GM21737 (cell line): ENCODE data around the gene TGM2.

Experiments
- ATAC-seq: cut with Tn5 transposase; IDR thresholded peaks from one replicate; pipeline ENCODE4 v1.9.1; 2021; ENCODE audit warnings: mild to moderate bottlenecking, moderate library complexity; ENCODE audit not compliant: unreplicated experiment

Gene TGM2

DNA sequence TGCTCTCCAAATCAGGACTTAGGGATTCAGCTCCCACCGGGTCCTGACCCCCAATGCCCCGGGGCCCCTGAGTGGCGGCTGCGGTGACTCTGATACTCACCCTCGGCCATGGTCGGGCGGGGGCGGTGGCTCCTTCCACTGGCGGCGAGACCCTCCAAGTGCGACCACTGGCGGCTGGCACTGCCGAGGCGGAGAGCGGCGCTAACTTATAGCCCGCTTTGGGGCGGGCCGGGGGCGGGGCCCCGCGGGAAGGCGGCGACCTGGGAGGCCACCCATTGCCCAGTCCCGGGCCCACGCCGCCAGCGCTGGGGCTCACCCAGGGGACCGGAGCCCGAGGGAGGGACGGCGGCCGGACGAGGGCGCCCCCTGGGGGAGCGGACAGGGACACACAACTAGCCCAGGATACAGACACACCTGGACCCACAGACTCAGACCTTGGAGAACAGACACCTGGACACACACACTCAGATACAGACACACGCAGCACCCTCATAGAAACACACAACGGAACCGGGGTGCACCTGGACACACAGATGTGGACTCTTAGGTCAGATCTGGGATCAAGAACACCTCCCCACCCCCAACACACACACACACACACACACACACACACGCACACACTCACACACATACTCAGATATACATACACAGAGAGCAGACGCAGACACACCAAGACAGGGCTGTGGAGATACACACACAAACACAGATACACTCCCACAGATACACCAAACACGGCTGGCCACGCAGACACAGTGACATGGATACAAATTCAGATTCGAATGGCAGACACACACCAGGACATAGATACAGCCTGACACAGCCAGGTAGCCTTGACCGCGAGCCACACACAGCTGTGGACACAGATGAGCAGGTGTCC lies at the start of gene TGM2:
Gene TGM2 (minus strand): TSS at position 182 of the 877 bp plus-strand sequence. CDS start 72 bp downstream, at position 110.
- peak; percentile 67 for ATAC-seq

DNA sequence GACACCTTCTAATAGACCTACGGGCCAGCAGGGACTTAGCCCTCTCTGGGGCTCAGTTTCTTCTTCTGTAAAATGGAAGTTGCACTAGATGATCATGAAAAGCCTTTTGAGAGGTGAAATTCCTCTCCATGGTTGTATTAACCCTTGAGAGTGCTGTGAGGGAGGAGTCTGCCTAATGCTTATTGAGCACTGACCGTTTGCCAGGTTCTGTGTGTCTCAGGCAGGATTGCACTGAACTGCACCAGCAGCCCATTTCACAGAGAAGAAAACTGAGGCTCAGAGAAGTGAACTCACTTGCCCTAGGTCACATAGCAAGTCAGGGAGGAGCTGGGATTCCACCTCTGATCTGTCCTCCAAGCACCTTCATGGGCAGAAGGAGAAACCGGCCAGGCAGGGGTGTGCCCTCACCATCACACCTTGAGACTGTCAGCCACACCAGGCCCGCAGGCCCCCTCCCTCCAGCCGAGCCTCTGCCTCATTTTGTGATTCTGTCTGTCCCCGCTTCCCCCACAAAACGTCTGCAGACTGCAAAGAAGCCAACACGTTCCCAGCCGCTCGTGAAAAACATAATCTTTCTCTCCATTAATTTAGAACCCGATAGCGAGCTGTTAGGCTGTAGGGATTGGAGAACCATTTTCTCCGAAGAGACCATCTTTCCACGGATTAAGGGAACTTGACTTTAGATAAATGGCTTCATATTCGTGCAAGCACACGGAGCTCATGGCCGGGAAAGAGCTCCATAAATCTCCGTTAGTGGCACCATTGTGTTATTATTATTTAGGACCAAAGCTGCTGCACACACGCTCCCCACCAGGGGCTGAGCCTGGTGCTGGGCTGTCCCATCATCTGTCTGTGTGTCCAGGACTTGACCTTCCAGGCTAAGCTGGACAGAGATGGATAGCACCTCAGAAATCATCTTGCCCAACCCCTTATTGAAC lies 49.5 kb upstream of the TGM2 start:
- no peak for ATAC-seq

DNA sequence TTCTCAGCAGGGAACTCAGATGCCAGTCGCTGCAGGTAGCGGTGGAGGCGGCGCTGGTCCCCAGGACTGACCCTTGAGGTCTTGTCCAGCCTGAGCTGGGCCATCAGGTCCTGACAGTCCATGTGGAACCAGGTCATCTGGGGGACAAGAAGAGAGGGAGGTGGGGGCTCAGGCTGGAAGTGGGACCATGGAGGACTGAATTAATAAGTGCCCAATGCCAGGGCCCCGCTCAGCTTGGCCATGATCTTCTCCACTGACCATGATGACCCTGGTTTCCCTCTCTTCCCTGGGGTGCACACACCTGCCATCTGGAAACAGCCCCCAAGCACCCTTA lies 48.5 kb upstream of the TGM2 start:
- ATAC-seq, result no peak

DNA sequence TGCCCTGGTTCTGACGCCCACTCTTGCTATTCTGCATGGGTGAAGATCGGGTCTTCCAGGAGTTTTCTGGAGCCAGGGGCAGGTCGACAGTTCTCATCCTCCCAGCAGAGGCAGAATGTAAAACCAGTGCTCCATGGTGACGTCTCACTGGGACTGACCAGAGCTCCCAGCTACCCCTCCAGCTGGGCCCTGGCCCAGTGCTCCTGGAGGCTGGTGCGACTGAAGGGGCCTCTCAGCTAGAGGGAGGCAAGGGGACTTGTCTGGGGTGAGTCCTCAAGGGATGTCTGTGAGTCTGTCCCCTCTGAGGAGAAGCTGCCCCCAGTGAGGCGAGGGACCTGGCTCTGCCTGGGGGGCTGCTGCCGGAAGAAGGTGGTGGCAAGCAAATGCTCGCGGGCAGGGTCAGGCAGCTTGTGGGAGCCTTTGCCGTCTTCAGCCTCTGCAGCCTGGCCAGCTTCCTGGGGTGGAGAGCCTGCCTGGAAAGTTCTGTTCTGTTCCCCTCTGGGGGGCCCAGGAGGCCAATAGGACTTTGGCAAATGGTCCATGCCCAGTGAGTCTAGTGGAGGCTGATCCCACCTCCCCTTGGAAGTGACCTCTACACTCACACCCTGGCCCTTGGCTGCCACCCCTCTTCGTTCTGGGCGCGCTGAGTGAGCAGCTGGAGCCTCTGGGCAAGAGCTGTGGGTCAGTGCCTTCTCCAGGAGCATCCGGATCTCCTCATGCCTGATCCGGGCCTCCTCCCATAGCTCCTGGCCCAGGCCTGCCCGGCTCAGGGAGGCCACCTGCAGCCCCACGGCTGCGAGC lies 47.9 kb upstream of the TGM2 start:
- no peak for ATAC-seq

DNA sequence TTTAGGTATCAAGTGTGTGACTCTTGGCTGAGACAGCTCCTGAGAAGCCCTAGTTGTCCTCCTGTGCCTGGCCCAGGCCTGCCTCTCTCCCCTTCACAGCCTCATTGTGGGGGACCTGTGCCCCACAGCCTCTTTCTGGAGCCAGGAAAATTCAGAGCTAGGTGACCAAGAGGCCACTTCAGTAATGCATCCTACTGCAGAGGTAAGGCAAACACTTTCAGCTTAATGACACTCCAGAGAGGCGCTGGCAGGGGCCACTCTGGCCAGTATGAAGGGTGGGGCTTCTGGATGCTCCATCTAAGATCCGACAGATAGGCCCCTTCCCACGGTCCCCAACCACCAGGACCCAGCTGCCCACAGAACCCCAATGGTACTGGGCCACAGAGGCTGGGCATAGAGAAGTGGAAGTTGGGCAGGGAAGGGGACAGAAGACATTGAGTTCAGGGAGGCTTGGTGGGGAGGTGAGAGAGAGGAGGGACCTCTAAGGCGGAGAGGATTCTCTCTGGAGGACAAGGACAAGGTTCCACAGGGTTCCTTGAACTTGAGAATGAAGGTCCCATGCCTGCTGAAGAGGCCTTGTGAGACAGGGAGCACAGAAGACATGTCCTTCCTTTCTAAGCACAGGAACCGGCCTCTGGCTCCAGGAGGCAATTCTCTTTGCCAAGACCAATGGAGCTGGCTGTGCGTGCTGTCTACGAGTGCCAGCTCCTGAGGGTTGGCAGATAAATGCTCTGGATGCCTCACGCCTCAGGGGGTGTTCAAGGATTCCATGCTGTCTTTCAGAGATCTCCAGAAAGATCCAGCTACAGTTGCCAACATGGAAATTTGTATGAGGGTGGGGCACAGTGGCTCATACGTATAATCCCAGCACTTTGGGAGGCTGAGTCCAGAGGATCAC lies 46.4 kb upstream of the TGM2 start:
- no peak for ATAC-seq

DNA sequence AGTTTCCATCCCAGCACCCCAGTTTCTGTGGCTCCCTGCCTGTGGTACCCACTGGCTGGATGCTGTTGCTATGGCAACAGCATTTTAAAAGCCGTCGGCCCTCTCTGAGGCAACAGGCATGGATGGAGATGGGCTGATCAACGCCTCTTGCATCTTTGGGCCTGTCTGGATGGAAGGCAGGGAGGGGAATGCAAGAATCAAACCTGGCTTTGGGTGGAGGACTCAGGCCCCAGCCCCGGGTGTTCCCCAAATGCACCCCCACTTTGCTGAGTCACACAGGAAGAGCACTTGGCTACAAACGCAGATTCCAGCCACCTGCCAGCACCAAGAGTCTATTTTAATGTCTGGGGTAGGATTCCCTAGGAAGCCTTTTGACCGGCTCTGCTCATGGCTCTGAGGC lies 45.7 kb upstream of the TGM2 start:
- ATAC-seq, result no peak

DNA sequence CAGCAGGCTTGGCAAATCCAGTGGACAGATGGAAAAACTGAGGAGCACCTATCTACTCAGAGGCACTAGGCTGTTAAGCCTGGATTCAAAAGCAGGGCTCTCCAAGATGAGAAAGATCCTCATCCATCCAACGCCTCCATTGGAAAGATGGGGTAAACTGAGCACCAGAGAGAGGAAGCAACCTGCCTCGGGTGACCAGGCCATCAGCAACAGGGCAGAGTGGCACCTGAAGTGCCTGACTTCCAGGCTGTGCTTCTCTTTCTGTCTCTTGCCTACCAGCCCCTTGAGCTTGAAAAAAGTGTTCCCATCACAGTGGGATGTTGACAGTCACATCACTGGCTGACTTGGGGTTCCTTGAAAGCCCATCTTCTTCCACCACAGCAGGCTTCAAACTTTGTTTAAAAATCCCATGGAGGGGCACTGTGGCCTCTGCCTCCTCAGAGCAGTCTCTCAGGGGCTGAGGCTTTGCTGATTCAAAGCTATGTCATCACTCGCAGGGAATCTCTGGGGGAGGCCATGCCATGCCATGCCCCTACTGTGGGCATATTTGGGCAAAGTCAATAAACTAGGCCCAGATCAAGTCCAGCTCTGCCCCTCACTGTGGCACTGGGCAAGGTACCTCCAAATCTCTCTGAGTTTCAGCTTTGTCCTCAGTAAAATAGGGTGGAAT lies 44.8 kb upstream of the TGM2 start:
- ATAC-seq, result no peak

DNA sequence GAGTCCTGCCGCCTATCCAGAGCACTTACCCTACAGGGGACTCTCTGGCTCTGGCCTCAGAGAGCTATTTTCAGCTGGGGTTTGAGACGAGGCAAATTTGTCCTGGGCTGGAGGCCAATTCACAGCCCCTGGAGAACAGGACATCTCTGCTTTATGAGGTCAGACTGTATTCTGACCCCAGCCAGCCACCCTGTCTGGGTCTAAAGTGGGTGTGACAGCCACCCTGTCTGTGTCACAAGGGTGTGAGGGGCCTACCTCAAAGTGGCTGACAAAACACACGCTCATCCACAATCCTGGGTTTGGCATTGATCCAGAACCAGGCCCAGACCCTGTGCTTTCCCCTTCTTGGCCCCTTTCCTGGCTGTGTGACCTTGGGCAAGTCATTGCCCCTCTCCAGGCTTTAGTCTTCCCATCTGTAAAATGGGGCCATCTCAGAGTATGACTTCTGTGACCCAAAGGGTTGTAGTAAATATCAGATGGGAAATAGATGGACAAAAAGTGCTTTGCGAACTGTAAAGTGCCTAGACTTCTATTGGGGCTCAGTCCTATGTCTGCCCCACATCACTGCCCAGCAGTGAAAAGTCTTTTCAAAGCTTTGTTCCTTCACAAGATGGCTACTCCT lies 44.1 kb upstream of the TGM2 start:
- no peak for ATAC-seq

DNA sequence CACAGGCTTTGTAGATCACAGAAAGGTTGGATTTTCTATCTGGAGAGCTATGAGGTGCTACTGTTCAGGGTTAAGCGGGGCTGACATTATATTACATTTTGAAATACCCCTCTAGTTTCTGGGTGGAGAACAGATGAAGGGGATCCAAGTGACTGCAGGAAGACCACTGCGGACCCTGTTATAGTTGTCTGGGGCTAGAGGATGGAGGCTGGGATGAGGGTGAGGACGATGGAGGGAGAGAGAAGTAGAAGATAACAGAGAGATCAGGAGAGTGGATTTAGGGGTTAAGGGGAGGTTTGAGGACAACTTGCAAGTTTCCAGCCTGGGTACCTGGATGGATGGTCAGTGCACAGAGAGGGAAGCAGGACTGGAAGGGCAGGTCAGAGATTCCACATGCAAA lies 43.5 kb upstream of the TGM2 start:
- ATAC-seq, result no peak

DNA sequence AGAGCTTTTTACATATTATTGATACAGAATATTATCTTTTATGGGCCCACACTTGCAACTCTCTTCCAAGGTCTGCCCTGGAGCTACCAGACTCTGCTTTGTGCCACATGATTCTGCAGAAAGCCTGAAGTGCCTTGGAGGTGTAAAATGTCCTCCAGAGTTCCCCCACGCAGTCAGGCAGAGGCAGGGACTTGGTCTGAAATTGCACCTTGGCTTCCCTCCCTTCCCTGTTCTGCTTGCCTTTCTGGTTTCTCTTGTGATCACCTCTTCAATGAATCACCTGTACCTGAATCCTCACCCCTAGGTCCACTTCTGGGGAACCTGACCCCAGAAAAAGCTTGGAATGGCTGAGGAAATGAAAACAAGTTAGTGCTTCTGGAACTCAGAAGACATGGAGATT lies 43.0 kb upstream of the TGM2 start:
- ATAC-seq, result no peak

DNA sequence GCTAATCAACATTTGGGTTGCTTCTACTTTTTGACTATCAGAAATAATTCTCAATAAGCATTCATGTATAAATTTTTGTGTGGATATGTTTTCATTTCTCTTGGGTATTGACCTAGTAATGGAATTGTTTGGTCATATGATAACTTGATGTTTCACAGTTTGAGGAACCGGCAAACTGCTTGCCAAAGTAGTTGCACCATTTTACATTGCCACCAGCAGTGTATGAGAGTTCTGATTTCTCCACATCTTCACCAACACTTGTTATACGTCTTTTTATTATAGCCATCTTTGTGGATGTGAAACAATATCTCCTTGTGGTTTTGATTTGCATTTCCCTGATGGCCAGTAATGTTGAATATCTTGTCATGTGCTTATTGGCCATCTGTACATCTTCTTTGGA lies 42.6 kb upstream of the TGM2 start:
- ATAC-seq, result no peak

DNA sequence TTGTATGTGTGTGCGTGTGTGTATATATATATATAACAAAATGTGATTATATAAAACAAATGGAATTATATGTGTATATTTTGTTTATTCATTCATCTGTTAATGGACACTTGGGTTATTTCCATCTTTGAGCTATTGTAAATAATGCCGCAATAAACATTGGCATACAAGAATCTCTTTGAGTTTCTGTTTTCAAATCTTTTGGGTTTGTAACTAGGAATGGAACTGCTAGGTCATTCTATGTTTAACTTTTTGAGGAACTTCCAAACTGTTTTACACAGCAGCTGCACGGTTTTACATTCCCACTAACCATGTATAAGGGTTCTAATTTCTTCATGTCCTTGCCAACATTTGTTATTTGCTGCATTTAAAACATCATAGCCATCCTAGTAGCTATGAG lies 39.9 kb upstream of the TGM2 start:
- no peak for ATAC-seq

DNA sequence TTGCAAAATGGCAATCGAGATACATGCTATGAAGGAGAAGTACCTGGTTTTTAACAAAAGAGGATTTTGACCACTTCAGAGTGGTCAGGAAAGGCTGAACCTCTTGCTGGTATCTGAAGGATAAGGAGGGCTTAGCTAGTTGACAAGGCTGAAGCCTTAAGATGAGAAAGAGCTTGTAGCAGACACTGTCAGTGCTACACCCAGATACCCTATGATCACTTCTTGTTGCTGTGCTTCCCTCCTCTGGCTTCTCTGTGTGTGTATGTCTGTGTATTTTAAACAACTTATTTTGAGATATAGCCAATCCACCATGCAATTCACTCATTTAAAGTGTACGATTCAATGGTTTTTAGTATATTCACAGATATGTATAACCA lies 38.9 kb upstream of the TGM2 start:
- ATAC-seq, result no peak

DNA sequence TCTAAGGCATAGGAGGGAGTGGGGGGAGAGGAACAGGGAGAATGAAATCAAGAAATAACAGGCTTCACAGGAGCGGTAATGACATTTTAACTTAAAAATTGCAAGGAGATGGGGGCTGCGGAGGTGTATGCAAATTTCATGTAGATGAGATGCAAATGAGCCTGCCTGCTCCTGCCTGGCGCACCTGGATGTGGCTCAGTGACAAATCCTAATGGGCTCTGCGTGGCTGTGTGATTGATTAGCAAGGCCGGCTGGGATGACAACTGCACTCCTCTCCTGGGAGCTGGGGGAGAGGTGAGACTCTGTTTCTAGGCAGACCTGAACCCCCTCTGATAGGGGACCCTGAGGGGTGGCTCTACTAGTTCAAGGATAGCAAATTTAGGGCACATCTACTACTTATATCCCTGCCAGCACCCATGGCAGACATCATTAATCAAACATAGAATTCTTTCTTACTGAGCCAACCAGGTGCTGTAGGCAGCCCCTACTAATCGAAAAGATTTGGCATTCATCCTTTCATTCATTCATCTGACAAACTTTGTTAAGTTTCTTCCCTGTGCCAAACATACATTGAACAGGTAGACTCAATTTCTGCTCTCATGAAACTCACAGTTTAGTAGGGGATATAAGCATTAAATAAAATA lies 38.4 kb upstream of the TGM2 start:
- no peak for ATAC-seq

DNA sequence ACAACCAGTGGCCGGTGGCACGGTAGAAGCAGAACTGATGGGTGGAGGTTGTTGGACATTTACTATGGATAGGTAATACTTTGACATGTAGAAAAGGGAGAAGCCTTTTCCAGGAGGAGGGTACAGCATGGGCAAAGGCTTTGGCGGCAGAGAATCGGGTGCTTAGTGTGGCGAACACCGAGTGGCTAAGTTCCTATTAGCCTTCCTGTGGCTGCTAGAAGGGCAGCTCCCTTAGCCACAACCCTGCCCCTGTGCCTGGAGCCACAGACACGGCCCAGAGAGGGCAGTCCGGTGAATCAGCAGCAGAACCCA lies 37.9 kb upstream of the TGM2 start:
- ATAC-seq, result no peak

DNA sequence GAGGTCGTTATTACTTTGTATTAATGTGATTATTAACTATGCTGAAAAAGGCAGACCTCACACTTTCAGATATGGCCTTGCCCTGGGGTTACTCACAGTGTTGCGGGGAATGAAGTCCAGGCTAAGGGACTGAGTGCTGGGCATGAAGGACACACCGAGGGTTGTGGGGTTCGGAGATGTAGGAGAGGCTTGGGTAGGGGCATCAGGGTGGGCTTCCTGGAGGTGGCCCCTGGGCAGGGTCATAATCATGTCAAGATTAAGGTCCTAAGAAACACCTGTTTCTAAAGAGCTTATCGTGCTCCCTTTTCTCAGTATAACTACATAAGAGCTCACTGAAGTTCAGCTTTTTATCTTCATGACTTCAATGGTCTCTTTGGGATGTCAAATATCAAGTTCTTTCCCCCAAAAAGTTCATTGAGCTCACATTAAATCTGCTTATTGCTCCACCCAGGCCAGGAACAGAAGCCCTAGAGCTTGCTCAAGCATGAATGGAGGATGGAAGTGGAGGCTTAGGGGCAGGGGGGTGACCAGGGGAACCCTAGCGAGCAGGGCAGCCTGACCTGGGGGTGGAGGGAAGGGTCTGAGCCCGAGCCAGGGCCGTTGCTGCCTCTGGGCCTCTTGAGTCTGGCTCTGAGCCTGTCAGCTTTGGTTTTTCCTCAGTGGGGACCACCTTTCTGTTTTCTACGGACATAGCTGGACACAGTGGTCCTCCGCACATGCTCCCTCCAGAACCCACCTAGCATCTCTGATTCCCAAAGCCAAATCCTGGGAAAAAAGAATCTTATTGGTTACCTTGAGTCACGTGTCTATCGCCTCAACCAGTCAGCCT lies 37.3 kb upstream of the TGM2 start:
- no peak for ATAC-seq

DNA sequence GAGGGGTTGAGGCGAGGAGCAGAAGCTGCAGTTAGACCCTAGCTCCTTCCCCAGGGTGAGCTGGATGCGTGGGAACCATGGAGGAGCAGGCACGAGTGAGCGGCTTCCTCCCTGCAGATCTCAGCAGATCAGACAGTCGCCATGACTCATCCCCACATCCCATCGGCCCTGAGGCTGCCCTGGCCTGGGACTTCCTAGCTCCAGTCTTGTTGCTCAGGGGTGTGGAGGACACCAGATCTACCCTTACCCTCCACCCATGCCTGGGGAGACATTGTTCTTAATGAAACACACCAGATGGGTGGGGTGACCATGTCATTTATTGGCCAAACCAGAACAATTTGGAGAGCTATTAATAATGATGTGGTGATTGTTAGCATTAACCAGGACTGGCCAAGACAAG lies 36.3 kb upstream of the TGM2 start:
- ATAC-seq, result no peak

DNA sequence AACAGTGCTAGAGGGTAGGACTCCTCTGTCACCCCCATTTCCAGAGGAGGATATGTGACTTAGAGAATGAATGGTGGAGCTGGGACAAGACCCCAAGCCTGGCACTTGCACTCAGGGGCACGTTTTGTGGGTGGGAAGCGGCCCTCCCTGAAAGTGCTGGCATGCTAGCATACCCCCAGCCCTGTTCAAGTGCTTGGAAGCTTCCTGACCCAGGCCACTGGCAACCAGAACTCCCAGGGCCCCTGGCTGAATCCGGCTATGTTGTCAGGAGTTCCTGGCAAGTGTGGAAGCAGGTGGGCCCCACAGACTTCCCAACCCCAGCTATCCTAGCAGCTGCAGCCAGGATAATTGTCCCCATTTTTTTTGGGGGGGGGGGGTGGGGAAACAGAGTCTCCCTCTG lies 35.6 kb upstream of the TGM2 start:
- ATAC-seq, result no peak
